K562 (cell line): ENCODE results near the gene TLDC2. TPM values are rescaled to one million over a fixed set of nuclear protein-coding genes. Genes with fewer than 3 reads are reported as not detected.

Experiments used
- ATAC-seq: fragments of 200-7000 bp; cut with Tn5 transposase; 3 replicates; pipeline ENCODE4 v1.9.1; 2020; ENCODE audit warnings: moderate library complexity
- BruUV-seq: library from RNA; stranded (reverse); fragments of 400-500 nt; replicated peaks from 2 replicates; lab custom pipeline; 2021; lab: Mats Ljungman, UMichigan
- CTCF ChIA-PET: fragments of 300-600 bp; formaldehyde crosslinking; extraction: SDS; loops from one replicate; lab custom pipeline; 2021; ENCODE audit warnings: low intra/inter-chr PET ratio; lab: Yijun Ruan, JAX
- POLR2A ChIA-PET: fragments of 300-600, 350-650 bp; sonication (Branson Sonifier 250); formaldehyde crosslinking; extraction: SDS; loops from one replicate; lab custom pipeline; 2021; ENCODE audit warnings: antibody characterized with exemption, inconsistent platforms; lab: Yijun Ruan, JAX
- DNase-seq, 4 experiments: peaks; one replicate each; pipeline versions ENCODE4 v3.0.0 to v3.0.0-alpha.2; 2011 to 2018; ENCODE audit warnings: low spot score in 3 of 4, mixed read lengths in 3 of 4; ENCODE audit errors: extremely low read depth in 1 of 4
- FAIRE-seq: peaks from 2 replicates; lab custom pipeline; 2011; peaks lifted over from hg19 to GRCh38; lab: Jason Lieb, UNC
- H2AFZ ChIP-seq: 2 replicates; pipeline ENCODE4 v1.6.0; 2011; ENCODE audit warnings: low read depth, low read length, control low read depth, inconsistent platforms
- H3K27ac ChIP-seq: fragments of 200-600 bp; 3 replicates; pipeline ENCODE4 v1.8.0; 2011; ENCODE audit warnings: low read depth, mild to moderate bottlenecking, control low read depth, inconsistent platforms, low read length, moderate library complexity, mixed read lengths; ENCODE audit errors: extremely low read depth
- H3K27me3 ChIP-seq, 2 experiments: fragments of 300-600 bp in 1 of 2; 2 replicates in 1 of 2; 3 replicates in 1 of 2; pipeline versions ENCODE4 v1.6.0 to v1.8.0; 2011; ENCODE audit warnings: inconsistent platforms in 2 of 2, low read length in 2 of 2, mild to moderate bottlenecking in 1 of 2, mixed read lengths in 1 of 2, moderate library complexity in 1 of 2; ENCODE audit not compliant: control insufficient read depth in 2 of 2, insufficient read depth in 2 of 2
- H3K36me3 ChIP-seq: fragments of 300-600 bp; 3 replicates; pipeline ENCODE4 v1.8.0; 2011; ENCODE audit warnings: mild to moderate bottlenecking, low read length, inconsistent platforms; ENCODE audit not compliant: control insufficient read depth, insufficient read depth
- H3K4me1 ChIP-seq, 2 experiments: fragments of 200-600 bp in 1 of 2; replicated peaks in 1 of 2; 2 replicates in 1 of 2; 3 replicates in 1 of 2; pipeline versions ENCODE4 v1.5.1 to v1.8.0; 2011; ENCODE audit warnings: inconsistent platforms in 2 of 2, low read length in 2 of 2, mild to moderate bottlenecking in 1 of 2, mixed read lengths in 1 of 2, moderate library complexity in 1 of 2; ENCODE audit not compliant: control insufficient read depth in 2 of 2, insufficient read depth in 2 of 2
- H3K4me2 ChIP-seq: 2 replicates; pipeline ENCODE4 v1.6.1; 2011; ENCODE audit warnings: low read length, control low read depth, inconsistent platforms, mixed read lengths; ENCODE audit not compliant: insufficient read depth
- H3K4me3 ChIP-seq: fragments of 200-600 bp; sonication (generic), shearing (Covaris generic); 2 replicates; pipeline ENCODE4 v1.5.1; 2016; ENCODE audit warnings: control low read depth, inconsistent platforms
- H3K79me2 ChIP-seq: fragments of 200-600 bp; 3 replicates; pipeline ENCODE4 v1.8.0; 2011; ENCODE audit warnings: low read length, inconsistent platforms; ENCODE audit not compliant: control insufficient read depth, insufficient read depth
- H3K9ac ChIP-seq, 2 experiments: 2 replicates each; pipeline versions ENCODE4 v1.6.0 to v1.6.1; 2011; ENCODE audit warnings: low read depth in 2 of 2, low read length in 2 of 2, control low read depth in 1 of 2, inconsistent platforms in 1 of 2, mild to moderate bottlenecking in 1 of 2, mixed read lengths in 1 of 2; ENCODE audit not compliant: insufficient read depth in 1 of 2
- H3K9me1 ChIP-seq: one replicate; pipeline ENCODE4 v1.6.0; 2011; ENCODE audit warnings: inconsistent platforms, mild to moderate bottlenecking, low read length, moderate library complexity; ENCODE audit not compliant: control insufficient read depth, insufficient read depth
- H3K9me3 ChIP-seq: replicated peaks from 2 replicates; pipeline ENCODE4 v1.5.1; 2011; ENCODE audit warnings: low read depth, low read length, inconsistent platforms; ENCODE audit not compliant: control insufficient read depth, insufficient read depth
- H4K20me1 ChIP-seq: replicated peaks from 2 replicates; pipeline ENCODE4 v1.6.1; 2011; ENCODE audit warnings: low read length, inconsistent platforms, mixed read lengths; ENCODE audit not compliant: control insufficient read depth, insufficient read depth
- EHMT2 ChIP-seq: fragments of 450-650 bp; IDR thresholded peaks from 2 replicates; pipeline ENCODE4 v1.6.1; 2018; ENCODE audit warnings: antibody characterized with exemption
- FOSL1 ChIP-seq: fragments of 200-800 bp; sonication (Bioruptor generic); conservative IDR thresholded peaks from 2 replicates; pipeline ENCODE4 v1.6.1; 2016; ENCODE audit warnings: missing genetic modification characterization, missing compliant biosample characterization
- HMGXB4 ChIP-seq: sonication (generic); formaldehyde crosslinking; IDR thresholded peaks from 2 replicates; pipeline ENCODE4 v1.8.1; 2023; ENCODE audit warnings: mild to moderate bottlenecking, missing genetic modification reagents
- HOMEZ ChIP-seq: fragments of 250-450 bp; sonication (Bioruptor Pico); IDR thresholded peaks from 2 replicates; pipeline ENCODE4 v1.4.0; 2020; ENCODE audit warnings: mild to moderate bottlenecking, moderate library complexity
- MEIS2 ChIP-seq: fragments of 450-650 bp; IDR thresholded peaks from 2 replicates; pipeline ENCODE4 v1.6.1; 2014; ENCODE audit warnings: mild to moderate bottlenecking; ENCODE audit not compliant: partially characterized antibody
- MYC ChIP-seq, 2 experiments: fragments of 250-450 bp in 1 of 2; sonication (Bioruptor Pico) in 1 of 2; IDR thresholded peaks; 2 replicates each; pipeline versions ENCODE4 v1.5.1 to v1.6.1; 2012 to 2021; ENCODE audit warnings: low read depth in 2 of 2, borderline replicate concordance in 1 of 2, improper control_type of control experiment in 1 of 2, low read length in 1 of 2, mild to moderate bottlenecking in 1 of 2, moderate library complexity in 1 of 2
- PRDM10 ChIP-seq: fragments of 450-650 bp; IDR thresholded peaks from 2 replicates; pipeline ENCODE4 v1.6.1; 2018; ENCODE audit not compliant: partially characterized antibody
- SUPT5H ChIP-seq: fragments of 450-650 bp; IDR thresholded peaks from 2 replicates; pipeline ENCODE4 v1.6.1; 2016
- TEAD1 ChIP-seq, 2 experiments: fragments of 450-650 bp in 1 of 2; sonication (generic) in 1 of 2; formaldehyde crosslinking; IDR thresholded peaks; 2 replicates each; pipeline versions ENCODE4 v1.4.0 to v1.8.0; 2020 to 2022; ENCODE audit warnings: mild to moderate bottlenecking in 2 of 2, missing genetic modification reagents in 1 of 2
- ZBTB49 ChIP-seq: sonication (generic); formaldehyde crosslinking; IDR thresholded peaks from 2 replicates; pipeline ENCODE4 v1.8.0; 2022; ENCODE audit warnings: missing genetic modification reagents, mild to moderate bottlenecking, borderline replicate concordance
- ZNF324 ChIP-seq: fragments of 250-450 bp; sonication (Bioruptor Pico); IDR thresholded peaks from 2 replicates; pipeline ENCODE4 v1.4.0; 2020; ENCODE audit warnings: mild to moderate bottlenecking
- ZNF384 ChIP-seq: IDR thresholded peaks from 2 replicates; pipeline ENCODE4 v1.6.1; 2012; ENCODE audit warnings: low read depth, low read length, improper control_type of control experiment
- WGBS: fragments of 100-300 bp; shearing (Covaris generic); methylation state at CpG from one replicate; pipeline ENCODE4 v1.1.6; 2016; ENCODE audit warnings: low coverage, mixed read lengths; ENCODE audit not compliant: insufficient coverage; ENCODE audit errors: missing lambda C conversion rate; 5-methylcytosine and 5-hydroxymethylcytosine counted together
- in situ Hi-C: fragments of 300-500 bp; cut with MboI; formaldehyde crosslinking; loops from 4 replicates; pipeline ENCODE4 v1.15.0; 2018; ENCODE audit warnings: inconsistent platforms, mixed read lengths
- intact Hi-C: fragments of 100-400 bp; cut with micrococcal nuclease; formaldehyde crosslinking; loops from 2 replicates; pipeline ENCODE4 v1.14.2; 2022
- polyA plus RNA-seq, 8 experiments: library from polyadenylated mRNA; depleted of rRNA in 4 of 8; stranded (reverse) in 5 of 8; unstranded in 3 of 8; fragments of >200 nt; fragmentation: Nextera tagmentation in 2 of 8; fragmentation: Illumina TruSeq in 1 of 8; extraction: Ambion mirVana in 2 of 8; extraction: Trizol in 1 of 8; gene quantifications; 2 replicates each; pipeline versions ENCODE4 v1.2.1 to v1.2.3, GENCODE V29; 2011 to 2014; ENCODE audit warnings: inconsistent platforms in 1 of 8, missing spikeins in 1 of 8
- total RNA-seq, 7 experiments: library from RNA; depleted of rRNA in 6 of 7; stranded (reverse); fragments of >200 nt in 6 of 7; fragmentation: Illumina TruSeq in 2 of 7; extraction: Trizol in 2 of 7; gene quantifications; 2 replicates each; pipeline versions ENCODE4 v1.2.1 to v1.2.3, GENCODE V29; 2011 to 2021; ENCODE audit warnings: low replicate concordance in 1 of 7

The TLDC2 gene
- total and polyA plus RNA-seq, 9 of the 15 experiments (the other 6 are each of a cell fraction or from before 2014, with no cell fraction given), result not detected

- no TSS peak for BruUV-seq
- Histone ChIP-seq H3K27me3 (peaks cover 0 to 23% of the 10 kb centered on the region in 2 experiments; a peak in 2 of 5 replicates), H3K4me3 (no peak overlapping the region), H3K4me2 (no peak overlapping the region), H2AFZ (no peak overlapping the region), H3K4me1 (peaks cover 8 to 13% of the 10 kb centered on the region in 2 experiments), H3K79me2 (no peaks in the 10 kb centered on the region), H3K27ac (no peak overlapping the region), H3K9ac (no peak overlapping the region), H3K36me3 (no peaks in the 10 kb centered on the region), H3K9me1 (no peaks in the 10 kb centered on the region), H3K9me3 (no peaks in the 10 kb centered on the region), H4K20me1 (peaks cover 6% of the 10 kb centered on the region; the same call in 1 of the 2 replicates)
- ATAC-seq (peak; percentile 17), FAIRE-seq (no peak), DNase-seq (peak in 1 of 4 experiments; percentile 17)
- intact Hi-C loops, result no loop called here
- CTCF ChIA-PET, result interaction anchor here (0.6 kb wide), 2 partner anchors 89 to 686 kb away, joined by 3 read pairs; no protein-coding TSS in a partner anchor
- POLR2A ChIA-PET, result interaction anchor here (1.3 kb wide), 1 partner anchor 15 kb away, joined by 4 read pairs; no protein-coding TSS in a partner anchor
- in situ Hi-C loops, result no loop called here
- WGBS, result 5% methylated on average over 4 of the region's 4 CpGs
- no peak for TF ChIP-seq HOMEZ (CRISPR knock-in tag)
- TF ChIP-seq PRDM10, result peak; percentile 52
- no peak for TF ChIP-seq MYC (IDR thresholded peaks at IDR 0.05; ENCODE audit: low read depth, low read length)
- TF ChIP-seq MYC (CRISPR knock-in tag; IDR thresholded peaks at IDR 0.05; ENCODE audit: borderline replicate concordance, low read depth), result no peak
- no peak for TF ChIP-seq HMGXB4 (CRISPR knock-in tag)
- peak; percentile 47; the same call in 1 of the 2 replicates for TF ChIP-seq FOSL1 (tag)
- TF ChIP-seq EHMT2, result no peak
- TF ChIP-seq SUPT5H, result no peak
- TF ChIP-seq TEAD1 (CRISPR knock-in tag; IDR thresholded peaks at IDR 0.05), result no peak
- TF ChIP-seq ZNF324 (CRISPR knock-in tag), result no peak
- peak; percentile 78 for TF ChIP-seq MEIS2
- no peak for TF ChIP-seq ZNF384
- TF ChIP-seq ZBTB49 (CRISPR knock-in tag), result no peak
Measured at GRCh38 chr20:36881888-36882287, 6.0 kb downstream of the TLDC2 start.
